Activated CD4-positive, alpha-beta T cell treated with anti-CD3 and anti-CD28 coated beads, Interleukin-2, amount 50 U/mL, for 48 hours (primary cell): ENCODE data around the gene LAMA3.
A peak's percentile ranks its signal among the peaks of the same experiment; 100 is the strongest.

Source experiments
- DNase-seq, 2 experiments: peaks; one replicate each; pipeline ENCODE4 v3.0.0-alpha.2; 2020

The LAMA3 gene

GRCh38 chr18:23671564-23671963 is 17.7 kb upstream of the LAMA3 start:
- no peak for DNase-seq

DNA sequence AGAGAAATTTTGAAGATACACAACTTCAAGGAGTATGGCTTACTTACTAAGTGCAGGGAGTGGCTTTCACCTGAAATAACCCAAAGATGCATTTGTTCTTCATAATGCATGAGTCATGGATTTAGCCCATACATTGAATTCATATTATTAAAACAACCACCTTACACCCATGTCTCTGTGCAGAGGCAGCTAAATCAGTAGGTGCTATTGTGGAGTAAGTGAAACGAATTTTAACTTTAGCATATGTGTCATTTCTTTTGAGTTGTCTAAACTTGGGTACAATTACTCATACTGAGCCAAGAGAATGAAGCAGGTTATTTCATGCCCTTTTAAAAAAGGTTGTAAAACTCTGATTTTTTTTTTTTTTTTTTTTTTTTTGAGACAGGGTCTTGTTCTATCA is 15.5 kb upstream of the LAMA3 start:
- no peak for DNase-seq

- no peak for DNase-seq
Measured at GRCh38 chr18:23675236-23675635, 14.0 kb upstream of the LAMA3 start.

DNA sequence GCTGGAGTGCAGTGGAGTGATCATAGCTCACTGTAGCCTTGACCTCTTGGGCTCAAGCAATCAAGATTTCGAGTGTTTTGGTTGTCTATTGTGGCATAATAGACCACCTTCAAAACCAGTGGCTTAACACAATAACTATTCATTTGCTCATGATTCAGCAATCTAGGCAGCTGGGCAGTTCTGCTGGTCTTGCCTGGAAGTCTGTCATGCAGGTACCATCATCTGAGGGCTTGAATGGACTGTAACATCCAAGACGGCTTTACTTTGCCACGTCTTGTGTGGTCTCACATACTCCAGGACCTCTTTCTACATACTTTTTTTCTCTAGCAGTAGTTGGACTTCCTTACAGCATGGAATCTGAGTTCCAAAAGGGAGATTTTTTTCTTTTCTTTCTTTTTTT is 13.4 kb upstream of the LAMA3 start:
- DNase-seq, result no peak

DNA sequence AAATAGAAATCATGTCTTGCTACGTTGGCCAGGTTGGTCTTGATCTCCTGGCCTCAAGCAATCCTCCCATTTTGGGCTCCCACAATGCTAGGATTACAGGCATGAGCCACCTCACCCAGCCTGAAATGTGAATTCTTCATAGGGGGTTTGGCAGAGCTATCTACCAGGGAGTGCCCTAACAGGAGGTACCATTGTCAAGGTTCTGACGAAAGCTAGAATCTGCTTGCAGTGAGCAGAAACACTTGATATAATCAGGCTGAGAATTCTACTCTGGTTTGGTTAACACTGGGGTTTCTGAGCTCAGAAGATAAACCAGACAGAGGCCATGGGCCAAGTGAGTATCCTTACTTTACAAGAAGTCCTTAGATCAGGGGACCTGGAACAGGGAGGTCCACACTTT is 7.2 kb upstream of the LAMA3 start:
- no peak for DNase-seq

GRCh38 chr18:23682472-23682871 is 6.8 kb upstream of the LAMA3 start:
- DNase-seq, result no peak

DNA sequence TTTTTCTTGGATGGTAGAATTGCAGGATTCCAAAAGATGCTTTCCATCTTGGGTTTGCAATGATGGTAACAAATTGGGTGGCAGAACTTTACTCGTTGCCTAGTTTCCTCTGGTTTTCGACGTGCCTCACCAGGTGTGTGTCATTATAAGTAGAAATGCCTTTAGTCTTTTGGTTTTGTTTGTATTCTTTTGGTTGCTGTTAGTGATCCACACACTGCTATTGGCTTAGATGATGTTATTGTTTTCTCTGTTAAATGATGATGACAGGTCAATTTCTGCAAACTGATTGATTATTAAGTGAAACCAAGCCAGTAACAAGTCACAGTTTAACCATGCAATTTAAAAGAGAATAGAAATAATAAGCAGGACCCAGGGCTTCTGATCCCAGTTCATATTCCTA is 6.1 kb upstream of the LAMA3 start:
- DNase-seq, result no peak

DNA sequence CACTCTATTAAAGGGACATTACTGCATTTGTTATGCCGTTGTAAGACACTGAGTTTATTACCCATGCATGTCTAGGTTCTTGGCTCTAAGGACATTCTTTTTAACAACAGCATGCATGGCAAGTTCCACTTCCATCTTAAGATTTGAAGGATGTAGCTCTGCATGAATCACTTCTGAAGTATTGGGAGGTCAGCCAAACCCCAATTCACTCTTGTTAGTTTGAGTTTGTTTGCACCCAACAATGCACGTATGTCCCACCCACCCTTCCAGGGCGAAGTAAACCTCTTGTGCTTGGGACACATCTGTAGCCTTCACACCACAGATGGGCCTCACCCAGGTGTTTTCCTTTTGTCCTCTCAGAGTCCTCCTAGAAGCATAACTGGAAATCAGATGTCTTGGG is 5.6 kb upstream of the LAMA3 start:
- no peak for DNase-seq

DNA sequence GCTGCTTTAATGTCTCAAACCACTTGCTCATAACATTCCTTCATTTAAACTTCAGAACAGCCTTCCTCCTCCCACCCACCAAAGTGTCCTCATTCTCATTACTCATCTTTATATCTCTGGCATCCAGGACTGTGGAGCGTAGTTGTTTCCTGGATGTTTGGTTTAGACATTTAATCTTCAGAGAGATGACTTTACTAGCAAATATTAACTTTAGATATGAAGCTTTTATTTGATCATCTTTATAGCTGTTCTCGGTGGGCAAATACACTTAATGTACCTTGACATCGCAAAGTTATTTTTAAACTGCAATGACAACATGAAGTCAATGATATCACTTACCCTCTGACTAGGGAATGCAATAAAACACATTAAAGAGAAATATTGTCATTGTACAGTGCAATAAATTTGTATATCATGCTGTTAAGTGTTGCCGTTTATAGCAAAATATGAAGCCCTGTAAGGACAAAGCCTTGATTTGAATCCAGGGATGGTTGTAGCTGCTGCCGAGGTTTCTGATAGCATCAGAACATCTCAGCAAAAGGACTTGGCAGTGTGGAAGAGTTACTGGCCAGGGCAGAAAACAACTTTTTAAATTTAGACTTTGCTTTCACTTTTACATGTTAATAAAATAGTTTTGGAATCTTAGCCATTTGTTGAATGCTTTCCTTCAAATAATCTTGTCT is 4.6 kb upstream of the LAMA3 start:
- DNase-seq, result no peak

GRCh38 chr18:23688528-23688927 is 725 bp upstream of the LAMA3 start:
- DNase-seq, result no peak

- peak; percentile 17 to 26 for DNase-seq
Measured at GRCh38 chr18:23689616-23690504, 607 bp downstream of the LAMA3 start.

DNA sequence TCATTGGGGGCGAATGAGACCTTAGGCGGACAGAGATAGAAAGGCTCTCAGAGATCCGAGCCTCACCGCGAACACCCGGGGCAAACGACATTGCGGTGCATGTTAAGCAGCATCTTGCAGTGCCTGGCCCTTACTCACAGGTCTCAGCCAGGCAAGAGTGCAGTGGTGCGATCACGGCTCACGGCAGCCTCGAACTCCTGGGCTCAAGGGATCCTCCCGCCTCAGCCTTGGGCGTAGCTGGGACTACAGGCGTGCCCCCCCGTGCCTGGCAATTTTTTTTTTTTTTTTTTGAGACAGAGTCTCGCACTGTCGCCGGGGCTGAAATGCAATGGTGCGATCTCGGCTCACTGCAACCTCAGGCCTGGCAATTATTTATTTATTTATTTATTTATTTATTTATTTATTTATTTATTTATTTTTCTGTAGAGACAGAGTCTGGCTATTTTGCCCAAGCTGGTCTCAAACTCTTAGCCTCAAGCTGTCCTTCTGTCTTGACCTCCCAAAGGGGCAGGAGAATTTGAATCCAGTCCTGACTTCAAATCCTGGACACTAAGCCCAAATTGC is 1.3 kb downstream of the LAMA3 start:
- DNase-seq, result no peak

DNA sequence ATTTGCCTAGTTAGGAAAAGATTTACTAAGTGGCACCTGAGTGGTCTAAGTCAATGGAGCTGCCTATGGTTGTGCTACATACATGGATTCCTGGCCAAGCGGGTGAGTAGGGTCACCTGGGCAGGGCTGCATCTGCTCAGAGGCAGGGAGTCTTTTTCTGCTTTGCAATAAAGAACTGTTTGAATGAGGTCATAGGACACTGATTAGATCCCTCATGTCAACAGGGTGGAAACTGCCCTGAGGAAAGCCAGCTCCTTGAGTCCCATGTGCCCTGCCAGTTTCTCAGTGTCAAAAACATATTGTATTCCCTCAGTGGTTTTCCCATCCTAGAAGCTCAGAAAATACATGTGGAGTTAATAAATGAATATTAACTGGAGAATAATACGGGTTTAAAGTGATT is 4.6 kb downstream of the LAMA3 start:
- no peak for DNase-seq

GRCh38 chr18:23694637-23695430 is 5.6 kb downstream of the LAMA3 start:
- DNase-seq, result no peak

DNA sequence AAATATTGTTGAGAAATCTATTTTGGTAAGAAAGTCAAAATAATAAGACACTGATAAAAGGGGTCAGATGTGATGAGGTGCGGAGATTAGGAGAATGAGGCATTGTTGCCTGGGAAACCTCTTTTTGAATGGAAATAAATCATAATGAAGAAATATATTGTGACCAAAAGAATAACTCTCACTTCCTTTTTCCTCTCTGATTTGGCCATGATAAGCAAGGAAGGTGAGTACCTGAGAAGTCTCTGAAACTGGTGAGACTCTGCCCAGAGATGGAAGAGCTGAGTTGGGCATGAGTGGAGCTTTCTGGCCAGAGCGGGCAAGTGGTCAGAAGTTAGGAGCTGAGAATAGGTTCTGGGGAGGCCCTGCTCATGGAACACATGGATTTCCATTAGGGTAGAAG is 11.8 kb downstream of the LAMA3 start:
- DNase-seq, result no peak

DNA sequence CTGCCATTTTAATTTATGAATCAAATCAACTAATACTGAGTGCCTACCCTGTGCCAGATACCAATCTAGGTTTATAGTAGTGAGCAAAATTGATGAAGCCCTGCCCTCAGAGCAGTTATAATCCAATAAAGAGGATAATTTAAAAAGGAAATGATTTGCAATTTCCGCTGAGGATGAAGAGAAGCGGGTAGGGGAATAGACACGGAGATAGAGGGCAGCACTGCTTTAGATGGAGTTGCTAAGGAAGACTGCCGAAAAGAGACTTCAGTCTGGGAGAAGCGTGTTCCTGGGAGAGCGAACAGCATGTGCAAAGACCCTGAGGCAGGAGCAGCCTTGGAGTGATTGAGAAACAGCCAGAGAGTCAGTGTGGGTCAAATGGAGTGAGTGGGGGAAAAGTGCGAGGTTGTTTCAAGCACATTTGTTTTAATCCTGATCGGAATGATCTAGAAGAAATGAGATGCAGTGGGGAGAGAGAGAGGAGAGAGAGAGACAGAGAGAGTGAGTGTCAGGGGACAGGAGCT is 12.4 kb downstream of the LAMA3 start:
- no peak for DNase-seq

GRCh38 chr18:23702606-23703005 is 13.4 kb downstream of the LAMA3 start:
- no peak for DNase-seq

GRCh38 chr18:23703057-23703986 is 14.1 kb downstream of the LAMA3 start:
- peak in 1 of 2 experiments; percentile 7 for DNase-seq

GRCh38 chr18:23703987-23704384 is 14.7 kb downstream of the LAMA3 start:
- DNase-seq, result no peak

- DNase-seq, result no peak
Measured at GRCh38 chr18:23704806-23705205, 15.6 kb downstream of the LAMA3 start.

DNA sequence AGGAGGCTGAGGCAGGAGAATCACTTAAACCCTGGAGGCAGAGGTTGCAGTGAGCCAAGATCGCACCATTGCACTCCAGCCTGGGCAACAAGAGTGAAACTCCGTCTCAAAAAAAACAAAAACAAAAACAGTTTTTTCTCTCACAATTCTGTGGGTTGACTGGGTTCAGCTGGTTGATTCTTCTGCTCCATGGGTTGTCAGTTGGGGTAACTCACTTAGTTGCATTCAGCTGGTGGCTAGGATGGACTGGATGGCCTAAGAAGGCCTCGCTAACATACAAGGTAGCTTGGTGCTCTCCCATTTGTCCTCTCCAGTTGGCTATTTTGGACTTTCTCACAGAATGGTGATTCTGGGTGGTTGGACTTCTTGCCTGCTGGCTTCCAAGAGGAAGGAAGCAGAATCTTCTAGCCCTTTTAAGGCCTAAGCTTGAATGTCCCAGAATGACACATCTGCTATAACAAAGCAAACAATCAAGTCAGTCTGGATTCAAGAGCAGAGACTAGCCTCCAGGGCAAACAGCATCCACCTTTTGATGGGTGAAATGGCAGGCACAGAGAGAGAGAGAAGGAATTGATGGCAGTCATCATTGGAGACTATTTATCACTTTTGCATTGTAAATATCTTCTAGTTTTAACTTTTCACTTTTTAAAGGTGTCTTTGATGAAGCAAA is 17.9 kb downstream of the LAMA3 start:
- no peak for DNase-seq
